Spinal cord (tissue), 10 donors: ENCODE results near the gene TREX2. TPM values are rescaled to one million over a fixed set of nuclear protein-coding genes. Genes with fewer than 3 reads are reported as not detected.

ENCODE experiments used
- DNase-seq, 6 donors: peaks; one replicate each; pipeline versions ENCODE4 v3.0.0 to v3.0.0-alpha.2; 2013 to 2015; ENCODE audit warnings: low spot score in 6 of 6, low read depth in 4 of 6
- H3K27ac ChIP-seq: one replicate; pipeline ENCODE4 v1.5.1; 2013; ENCODE audit warnings: low read depth, low read length, control low read depth
- H3K27me3 ChIP-seq: one replicate; pipeline ENCODE4 v1.6.1; 2013; ENCODE audit warnings: low read length; ENCODE audit not compliant: control insufficient read depth, insufficient read depth
- H3K36me3 ChIP-seq: one replicate; pipeline ENCODE4 v1.6.1; 2013; ENCODE audit warnings: low read length; ENCODE audit not compliant: control insufficient read depth, insufficient read depth
- H3K4me1 ChIP-seq: one replicate; pipeline ENCODE4 v1.6.1; 2013; ENCODE audit warnings: low read length; ENCODE audit not compliant: control insufficient read depth, insufficient read depth
- H3K4me3 ChIP-seq: one replicate; pipeline ENCODE4 v1.5.1; 2013; ENCODE audit warnings: low read depth, low read length, control low read depth
- H3K9me3 ChIP-seq: one replicate; pipeline ENCODE4 v1.6.1; 2013; ENCODE audit warnings: low read length; ENCODE audit not compliant: control insufficient read depth, insufficient read depth
- WGBS: methylation state at CpG from one replicate; pipeline ENCODE4 v1.1.5; 2013; ENCODE audit warnings: missing lambda C conversion rate; ENCODE audit not compliant: insufficient coverage; 5-methylcytosine and 5-hydroxymethylcytosine counted together
- polyA plus RNA-seq, 2 donors: library from polyadenylated mRNA; unstranded; fragments of 120-200 nt; gene quantifications; one replicate each; pipeline ENCODE4 v1.2.1, GENCODE V29; 2013; ENCODE audit not compliant: insufficient read length in 2 of 2
- total RNA-seq, 2 donors: library from RNA; depleted of rRNA in 1 of 2; stranded (reverse); fragments of 120-200 nt in 1 of 2; fragments of >200 nt in 1 of 2; gene quantifications; one replicate each; pipeline versions ENCODE4 v1.2.3 to v1.2.4, GENCODE V29; 2013 to 2014
- donor health status: healthy.

The TREX2 gene
- total and polyA plus RNA-seq, 4 donors, result 0.41 to 0.77 (median 0.50) TPM; not detected in 1

- H3K27me3 ChIP-seq, result no peaks in the 10 kb centered on the region
- H3K4me1 ChIP-seq, result peaks cover 62% of the 10 kb centered on the region
- H3K27ac ChIP-seq, result peak overlapping the region; percentile 79
- H3K9me3 ChIP-seq, result no peaks in the 10 kb centered on the region
- no peak overlapping the region for H3K4me3 ChIP-seq
- peak in 1 of 6 donors; percentile 55 for DNase-seq
- 59% methylated on average over 11 of the region's 16 CpGs for WGBS
- H3K36me3 ChIP-seq, result no peaks in the 10 kb centered on the region
Observed at GRCh38 chrX:153476666-153477363, 31.0 kb upstream of the TREX2 start.

- Histone ChIP-seq H3K4me1 (peaks cover 64% of the 10 kb centered on the region), H3K9me3 (no peaks in the 10 kb centered on the region), H3K4me3 (no peak overlapping the region), H3K27ac (no peak overlapping the region), H3K36me3 (no peaks in the 10 kb centered on the region), H3K27me3 (no peaks in the 10 kb centered on the region)
- 80% methylated on average over 11 of the region's 11 CpGs for WGBS
- no peak for DNase-seq
Observed at GRCh38 chrX:153475751-153476281, 30.0 kb upstream of the TREX2 start.

GRCh38 chrX:153475271-153475670 lies 29.4 kb upstream of the TREX2 start:
- Histone ChIP-seq H3K4me1 (peaks cover 61% of the 10 kb centered on the region), H3K4me3 (no peak overlapping the region)

GRCh38 chrX:153474718-153475117 lies 28.9 kb upstream of the TREX2 start:
- DNase-seq, result peak in 4 of 6 donors; percentile 20 to 81 (median 53)
- H3K36me3 ChIP-seq, result no peaks in the 10 kb centered on the region
- WGBS, result 20% methylated on average over 57 of the region's 59 CpGs
- H3K27ac ChIP-seq, result peak overlapping the region; percentile 16
- H3K4me1 ChIP-seq, result peaks cover 58% of the 10 kb centered on the region
- H3K27me3 ChIP-seq, result no peaks in the 10 kb centered on the region
- no peaks in the 10 kb centered on the region for H3K9me3 ChIP-seq
- no peak overlapping the region for H3K4me3 ChIP-seq

More at GRCh38 chrX:153475271-153475670, 29.4 kb upstream of the TREX2 start:
- no peak for DNase-seq
- WGBS, result 73% methylated on average over 5 of the region's 7 CpGs
- Histone ChIP-seq H3K27ac (peak overlapping the region; percentile 16), H3K27me3 (no peaks in the 10 kb centered on the region), H3K36me3 (no peaks in the 10 kb centered on the region), H3K9me3 (no peaks in the 10 kb centered on the region)

GRCh38 chrX:153474266-153474665 lies 28.4 kb upstream of the TREX2 start:
- DNase-seq, result no peak
- H3K4me3 ChIP-seq, result no peak overlapping the region
- 79% methylated on average over 6 of the region's 10 CpGs for WGBS
- H3K27me3 ChIP-seq, result no peaks in the 10 kb centered on the region
- peaks cover 58% of the 10 kb centered on the region for H3K4me1 ChIP-seq
- no peaks in the 10 kb centered on the region for H3K36me3 ChIP-seq
- no peaks in the 10 kb centered on the region for H3K9me3 ChIP-seq
- peak overlapping the region; percentile 25 for H3K27ac ChIP-seq

GRCh38 chrX:153473126-153473525 lies 27.3 kb upstream of the TREX2 start:
- 95% methylated on average over 6 of the region's 10 CpGs for WGBS
- DNase-seq, result no peak

GRCh38 chrX:153471663-153472280 lies 25.9 kb upstream of the TREX2 start:
- H3K4me1 ChIP-seq, result peaks cover 42% of the 10 kb centered on the region
- DNase-seq, result no peak
- no peaks in the 10 kb centered on the region for H3K9me3 ChIP-seq
- no peaks in the 10 kb centered on the region for H3K27me3 ChIP-seq
- H3K36me3 ChIP-seq, result peaks cover 14% of the 10 kb centered on the region
- H3K4me3 ChIP-seq, result no peak overlapping the region
- 77% methylated on average over 10 of the region's 11 CpGs for WGBS
- peak overlapping the region; percentile 59 for H3K27ac ChIP-seq

More at GRCh38 chrX:153473126-153473525, 27.3 kb upstream of the TREX2 start:
- Histone ChIP-seq H3K9me3 (no peaks in the 10 kb centered on the region), H3K36me3 (peaks cover 7% of the 10 kb centered on the region), H3K4me3 (no peak overlapping the region), H3K27ac (no peak overlapping the region), H3K4me1 (peaks cover 55% of the 10 kb centered on the region), H3K27me3 (no peaks in the 10 kb centered on the region)

- Histone ChIP-seq H3K27ac (peak within 1 kb of the TSS; percentile 59), H3K9me3 (no peaks in the 10 kb centered on the region), H3K4me1 (peaks cover 34% of the 10 kb centered on the region), H3K4me3 (peak within 1 kb of the TSS; percentile 34), H3K36me3 (peaks cover 19% of the 10 kb centered on the region), H3K27me3 (no peaks in the 10 kb centered on the region)
- DNase-seq, result peak in 5 of 6 donors; percentile 59 to 96 (median 72)
- 22% methylated on average over 59 of the region's 70 CpGs for WGBS
Observed at GRCh38 chrX:153470411-153471363, 24.8 kb upstream of the TREX2 start, which contains the start of gene HAUS7. TSS of gene HAUS7 (minus strand) at chrX:153470576. CDS start at chrX:153470557, 19 bp downstream.

- 23% methylated on average over 32 of the region's 32 CpGs for WGBS
- DNase-seq, result peak in 1 of 6 donors; percentile 44
- peak overlapping the region; percentile 34 for H3K4me3 ChIP-seq
- no peak overlapping the region for H3K27ac ChIP-seq
- H3K36me3 ChIP-seq, result peaks cover 24% of the 10 kb centered on the region
- H3K27me3 ChIP-seq, result no peaks in the 10 kb centered on the region
- H3K4me1 ChIP-seq, result peaks cover 29% of the 10 kb centered on the region
- H3K9me3 ChIP-seq, result no peaks in the 10 kb centered on the region
Observed at GRCh38 chrX:153469811-153470410, 24.1 kb upstream of the TREX2 start.
